ENCODE data around the gene STMP1.

STMP1 gene

GRCh38 chr7:135697276-135698049, 35.1 kb downstream of the STMP1 start:
- no peak for DNase-seq (ENCODE audit: low read depth)

GRCh38 chr7:135704074-135704473, 41.8 kb downstream of the STMP1 start:
- DNase-seq (ENCODE audit: low read depth), result no peak

- DNase-seq (ENCODE audit: low read depth), result no peak
Observed at GRCh38 chr7:135704698-135705097, 42.4 kb downstream of the STMP1 start.

- DNase-seq (ENCODE audit: low read depth), result no peak
Observed at GRCh38 chr7:135706038-135706742, 43.9 kb downstream of the STMP1 start.

- DNase-seq (ENCODE audit: low read depth), result no peak
Observed at GRCh38 chr7:135706858-135707569, 44.7 kb downstream of the STMP1 start.

- DNase-seq (ENCODE audit: low read depth), result no peak
Observed at GRCh38 chr7:135707570-135707966, 45.3 kb downstream of the STMP1 start.

GRCh38 chr7:135708041-135708440, 45.7 kb downstream of the STMP1 start:
- DNase-seq (ENCODE audit: low read depth), result no peak

GRCh38 chr7:135709508-135709907, 47.2 kb downstream of the STMP1 start:
- no peak for DNase-seq (ENCODE audit: low read depth)

GRCh38 chr7:135710417-135711138, 48.3 kb downstream of the STMP1 start:
- no peak for DNase-seq (ENCODE audit: low read depth)

GRCh38 chr7:135711139-135711469, 48.8 kb downstream of the STMP1 start:
- DNase-seq (ENCODE audit: low read depth), result no peak

- DNase-seq (ENCODE audit: low read depth), result no peak
Observed at GRCh38 chr7:135712182-135712782, 50.0 kb downstream of the STMP1 start.

- DNase-seq (ENCODE audit: low read depth), result no peak
Observed at GRCh38 chr7:135712796-135713195, 50.5 kb downstream of the STMP1 start.

GRCh38 chr7:135713836-135714470, 51.6 kb downstream of the STMP1 start:
- no peak for DNase-seq (ENCODE audit: low read depth)

- no peak for DNase-seq (ENCODE audit: low read depth)
Observed at GRCh38 chr7:135714534-135715009, 52.3 kb downstream of the STMP1 start.

- DNase-seq (ENCODE audit: low read depth), result no peak
Observed at GRCh38 chr7:135715055-135715522, 52.8 kb downstream of the STMP1 start.

- no peak for DNase-seq (ENCODE audit: low read depth)
Observed at GRCh38 chr7:135715673-135716072, 53.4 kb downstream of the STMP1 start.

- DNase-seq (ENCODE audit: low read depth), result no peak
Observed at GRCh38 chr7:135716677-135717238, 54.4 kb downstream of the STMP1 start.

GRCh38 chr7:135717693-135718092, 55.4 kb downstream of the STMP1 start:
- DNase-seq (ENCODE audit: low read depth), result no peak

- no peak for DNase-seq (ENCODE audit: low read depth)
Observed at GRCh38 chr7:135718219-135718618, 55.9 kb downstream of the STMP1 start.

GRCh38 chr7:135718794-135719437, 56.6 kb downstream of the STMP1 start:
- DNase-seq (ENCODE audit: low read depth), result no peak
